Activated T-helper 2 cell treated with anti-CD3 and anti-CD28 coated beads, Interferon-gamma antibody, Interleukin-2, Interleukin-4, amounts not matched to agents 10 μg/mL and 5 μg/mL and 100 μg/mL, durations not matched to agents 14 hours and 24 hours and 36 hours (primary cell): ENCODE results near the gene WASF1. TPM values are rescaled to one million over a fixed set of nuclear protein-coding genes. Genes with fewer than 3 reads are reported as not detected.

Source experiments
- DNase-seq: peaks from one replicate; pipeline ENCODE4 v3.0.0; 2021; ENCODE audit warnings: low spot score
- H3K27ac Mint-ChIP-seq: one replicate; pipeline ENCODE4 v1.8.0; 2021; ENCODE audit warnings: mixed read lengths
- H3K27me3 Mint-ChIP-seq: one replicate; pipeline ENCODE4 v1.8.0; 2021; ENCODE audit warnings: low read depth, mixed read lengths
- H3K36me3 Mint-ChIP-seq: one replicate; pipeline ENCODE4 v1.8.0; 2021; ENCODE audit warnings: low read depth, mixed read lengths
- H3K4me1 Mint-ChIP-seq: one replicate; pipeline ENCODE4 v1.8.0; 2021; ENCODE audit warnings: low read depth, mixed read lengths
- H3K4me3 Mint-ChIP-seq: one replicate; pipeline ENCODE4 v1.8.0; 2021; ENCODE audit warnings: low read depth, mild to moderate bottlenecking, moderate library complexity, mixed read lengths
- H3K9me3 Mint-ChIP-seq: one replicate; pipeline ENCODE4 v1.8.0; 2021; ENCODE audit warnings: mixed read lengths
- intact Hi-C: fragments of 100-400 bp; cut with micrococcal nuclease; formaldehyde crosslinking; loops from one replicate; pipeline ENCODE4 v1.15.1; 2023
- total RNA-seq: library from RNA; stranded (reverse); gene quantifications from 2 replicates; pipeline ENCODE4 v1.2.3, GENCODE V29; 2022

The WASF1 gene
- 2.3 TPM in 2 replicates for total RNA-seq

- no peaks in the 10 kb centered on the region for H3K9me3 Mint-ChIP-seq
- peak within 1 kb of the TSS; percentile 3 for H3K27ac Mint-ChIP-seq
- H3K36me3 Mint-ChIP-seq, result no peaks in the 10 kb centered on the region
- H3K27me3 Mint-ChIP-seq, result peaks cover 19% of the 10 kb centered on the region
- H3K4me3 Mint-ChIP-seq, result peak within 1 kb of the TSS; percentile 78
- H3K4me1 Mint-ChIP-seq, result peaks cover 8% of the 10 kb centered on the region
- intact Hi-C loops, result loop anchor here (1.0 to 10.0 kb wide), 5 partner anchors 55 to 795 kb away; partner anchors contain the start of genes AK9, CD164, CDK19 and FIG4
- peak; percentile 85 for DNase-seq
Measured at GRCh38 chr6:110179406-110180227, at the start of gene WASF1. WASF1 (minus strand) TSS chr6:110179670; CDS start chr6:110127601, 52,069 bp downstream.

GRCh38 chr6:110226261-110226660 lies 46.8 kb upstream of the WASF1 start:
- no peaks in the 10 kb centered on the region for H3K4me1 Mint-ChIP-seq
- H3K9me3 Mint-ChIP-seq, result no peaks in the 10 kb centered on the region
- intact Hi-C loops, result no loop called here
- no peak for DNase-seq
- H3K27me3 Mint-ChIP-seq, result no peaks in the 10 kb centered on the region
- H3K36me3 Mint-ChIP-seq, result peaks cover 34% of the 10 kb centered on the region
- no peak overlapping the region for H3K4me3 Mint-ChIP-seq
- no peak overlapping the region for H3K27ac Mint-ChIP-seq

GRCh38 chr6:110221738-110222137 lies 42.3 kb upstream of the WASF1 start:
- Mint-ChIP-seq H3K36me3 (peaks cover 45% of the 10 kb centered on the region), H3K27ac (no peak overlapping the region), H3K27me3 (no peaks in the 10 kb centered on the region), H3K9me3 (no peaks in the 10 kb centered on the region), H3K4me3 (no peak overlapping the region), H3K4me1 (no peaks in the 10 kb centered on the region)
- intact Hi-C loops, result loop anchor here (5.0 kb wide), 1 partner anchor 441 kb away; no protein-coding TSS in a partner anchor
- DNase-seq, result no peak

GRCh38 chr6:110217266-110217665 lies 37.8 kb upstream of the WASF1 start:
- no peaks in the 10 kb centered on the region for H3K9me3 Mint-ChIP-seq

GRCh38 chr6:110216140-110216539 lies 36.7 kb upstream of the WASF1 start:
- H3K36me3 Mint-ChIP-seq, result peaks cover 57% of the 10 kb centered on the region

More at GRCh38 chr6:110217266-110217665, 37.8 kb upstream of the WASF1 start:
- DNase-seq, result no peak
- Mint-ChIP-seq H3K27me3 (no peaks in the 10 kb centered on the region), H3K4me1 (no peaks in the 10 kb centered on the region), H3K4me3 (no peak overlapping the region), H3K36me3 (peaks cover 55% of the 10 kb centered on the region), H3K27ac (no peak overlapping the region)
- intact Hi-C loops, result no loop called here

GRCh38 chr6:110214338-110214737 lies 34.9 kb upstream of the WASF1 start:
- H3K4me1 Mint-ChIP-seq, result no peaks in the 10 kb centered on the region
- H3K27me3 Mint-ChIP-seq, result no peaks in the 10 kb centered on the region
- DNase-seq, result no peak
- H3K4me3 Mint-ChIP-seq, result no peak overlapping the region
- H3K9me3 Mint-ChIP-seq, result no peaks in the 10 kb centered on the region
- H3K36me3 Mint-ChIP-seq, result peaks cover 47% of the 10 kb centered on the region
- intact Hi-C loops, result no loop called here
- no peak overlapping the region for H3K27ac Mint-ChIP-seq

More at GRCh38 chr6:110216140-110216539, 36.7 kb upstream of the WASF1 start:
- no peak for DNase-seq
- no peak overlapping the region for H3K27ac Mint-ChIP-seq
- H3K27me3 Mint-ChIP-seq, result no peaks in the 10 kb centered on the region
- H3K9me3 Mint-ChIP-seq, result no peaks in the 10 kb centered on the region
- H3K4me1 Mint-ChIP-seq, result no peaks in the 10 kb centered on the region
- intact Hi-C loops, result no loop called here
- no peak overlapping the region for H3K4me3 Mint-ChIP-seq

GRCh38 chr6:110211753-110212152 lies 32.3 kb upstream of the WASF1 start:
- intact Hi-C loops, result no loop called here
- Mint-ChIP-seq H3K4me1 (no peaks in the 10 kb centered on the region), H3K27me3 (no peaks in the 10 kb centered on the region), H3K4me3 (no peak overlapping the region), H3K9me3 (no peaks in the 10 kb centered on the region), H3K27ac (no peak overlapping the region), H3K36me3 (peaks cover 47% of the 10 kb centered on the region)
- no peak for DNase-seq

- H3K36me3 Mint-ChIP-seq, result peaks cover 24% of the 10 kb centered on the region
- intact Hi-C loops, result no loop called here
- no peaks in the 10 kb centered on the region for H3K27me3 Mint-ChIP-seq
- no peaks in the 10 kb centered on the region for H3K4me1 Mint-ChIP-seq
- DNase-seq, result no peak
- no peak overlapping the region for H3K4me3 Mint-ChIP-seq
- no peak overlapping the region for H3K27ac Mint-ChIP-seq
- no peaks in the 10 kb centered on the region for H3K9me3 Mint-ChIP-seq
Measured at GRCh38 chr6:110207652-110208051, 28.2 kb upstream of the WASF1 start.

- intact Hi-C loops, result no loop called here
- DNase-seq, result no peak
- peaks cover 2% of the 10 kb centered on the region for H3K4me1 Mint-ChIP-seq
- H3K36me3 Mint-ChIP-seq, result peaks cover 3% of the 10 kb centered on the region
- H3K4me3 Mint-ChIP-seq, result no peak overlapping the region
- H3K27ac Mint-ChIP-seq, result no peak overlapping the region
- H3K9me3 Mint-ChIP-seq, result no peaks in the 10 kb centered on the region
- H3K27me3 Mint-ChIP-seq, result no peaks in the 10 kb centered on the region
Measured at GRCh38 chr6:110201151-110201884, 21.8 kb upstream of the WASF1 start.

GRCh38 chr6:110198561-110198960 lies 19.1 kb upstream of the WASF1 start:
- intact Hi-C loops, result no loop called here
- Mint-ChIP-seq H3K4me3 (no peak overlapping the region), H3K9me3 (no peaks in the 10 kb centered on the region), H3K4me1 (peaks cover 2% of the 10 kb centered on the region), H3K36me3 (peaks cover 12% of the 10 kb centered on the region), H3K27ac (no peak overlapping the region), H3K27me3 (no peaks in the 10 kb centered on the region)
- DNase-seq, result no peak

- no peak overlapping the region for H3K27ac Mint-ChIP-seq
- DNase-seq, result no peak
- intact Hi-C loops, result no loop called here
- no peaks in the 10 kb centered on the region for H3K9me3 Mint-ChIP-seq
- peaks cover 13% of the 10 kb centered on the region for H3K36me3 Mint-ChIP-seq
- H3K4me3 Mint-ChIP-seq, result no peak overlapping the region
- H3K27me3 Mint-ChIP-seq, result no peaks in the 10 kb centered on the region
- peaks cover 2% of the 10 kb centered on the region for H3K4me1 Mint-ChIP-seq
Measured at GRCh38 chr6:110196874-110197273, 17.4 kb upstream of the WASF1 start.

GRCh38 chr6:110195639-110196038 lies 16.2 kb upstream of the WASF1 start:
- DNase-seq, result no peak
- H3K36me3 Mint-ChIP-seq, result peaks cover 13% of the 10 kb centered on the region
- no peaks in the 10 kb centered on the region for H3K27me3 Mint-ChIP-seq
- H3K9me3 Mint-ChIP-seq, result no peaks in the 10 kb centered on the region
- no peak overlapping the region for H3K4me3 Mint-ChIP-seq
- intact Hi-C loops, result no loop called here
- H3K27ac Mint-ChIP-seq, result no peak overlapping the region
- peaks cover 2% of the 10 kb centered on the region for H3K4me1 Mint-ChIP-seq

- no peak for DNase-seq
- Mint-ChIP-seq H3K27ac (no peak overlapping the region), H3K4me3 (no peak overlapping the region), H3K4me1 (peaks cover 4% of the 10 kb centered on the region), H3K27me3 (no peaks in the 10 kb centered on the region), H3K9me3 (no peaks in the 10 kb centered on the region), H3K36me3 (peaks cover 12% of the 10 kb centered on the region)
- intact Hi-C loops, result no loop called here
Measured at GRCh38 chr6:110191477-110191876, 12.0 kb upstream of the WASF1 start.
